GM19467 (cell line): Measurements from ENCODE around the gene NPHP4.

Experiments used
- ATAC-seq: cut with Tn5 transposase; IDR thresholded peaks from one replicate; pipeline ENCODE4 v1.9.1; 2021; ENCODE audit warnings: mild to moderate bottlenecking, moderate library complexity; ENCODE audit not compliant: unreplicated experiment

NPHP4 gene

DNA sequence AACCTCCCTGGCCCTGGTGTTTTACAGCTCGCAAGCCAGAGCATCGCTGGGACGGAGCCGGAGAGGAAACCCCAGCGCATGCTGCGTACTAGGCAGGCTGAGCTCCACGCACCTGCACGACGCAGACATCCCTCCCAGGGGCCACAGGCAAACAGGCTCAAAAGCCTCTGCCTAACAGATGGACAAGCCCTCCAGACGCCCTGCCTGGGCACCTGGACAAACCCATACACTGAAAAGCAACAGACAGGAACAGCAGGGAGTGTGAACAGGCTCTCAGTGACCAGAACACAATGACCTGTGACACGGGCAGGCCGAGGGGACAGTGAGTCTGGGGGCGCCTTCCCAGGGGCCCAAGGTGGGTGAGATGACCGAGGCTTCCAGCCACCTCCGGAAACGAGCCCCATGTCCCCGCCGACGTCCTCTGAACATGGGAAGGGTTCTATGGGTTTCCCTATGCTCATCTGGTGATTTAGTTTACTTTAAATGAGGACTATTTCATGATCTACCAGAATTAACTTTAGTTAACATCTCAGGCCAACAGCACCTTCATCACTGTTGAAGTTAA is 40.3 kb downstream of the NPHP4 start:
- ATAC-seq, result no peak

DNA sequence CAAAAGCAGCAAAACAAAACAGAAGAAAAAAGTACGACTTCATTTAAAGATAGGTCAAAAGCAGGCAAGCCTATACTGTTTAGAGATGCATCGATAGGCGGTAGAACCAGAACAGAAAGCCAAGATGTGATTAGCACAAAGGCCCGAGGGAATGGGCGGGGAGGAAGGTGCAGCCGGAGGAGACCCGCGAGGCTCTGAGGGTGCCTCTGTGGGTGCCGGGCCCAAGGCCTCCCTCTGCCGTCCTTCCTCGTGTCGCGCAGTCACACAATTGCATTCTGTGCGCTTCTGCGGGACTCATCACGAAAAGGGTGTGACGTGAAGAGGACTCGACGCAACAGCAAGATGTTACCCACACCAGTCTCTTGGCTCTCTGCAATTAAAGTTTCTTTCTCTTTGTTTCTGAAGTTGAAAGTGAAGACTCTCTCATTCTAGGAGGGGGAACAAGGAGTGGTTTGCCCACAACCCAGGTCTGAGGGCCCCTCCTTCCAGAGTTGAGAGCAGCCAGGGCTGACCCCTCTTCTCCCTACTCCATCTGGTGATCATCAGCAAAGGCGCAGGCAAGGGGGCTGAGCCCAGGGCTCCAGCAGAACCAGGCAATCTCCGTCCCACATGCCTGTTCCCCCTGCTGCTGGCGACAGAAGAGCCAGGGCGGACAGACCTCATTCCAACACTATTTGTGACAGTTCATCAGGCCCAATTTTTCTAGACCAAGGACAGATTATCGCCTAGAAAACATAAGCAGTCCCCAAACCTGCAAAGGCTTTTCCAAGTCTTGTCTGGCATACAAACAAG is 41.0 kb downstream of the NPHP4 start:
- ATAC-seq, result no peak

DNA sequence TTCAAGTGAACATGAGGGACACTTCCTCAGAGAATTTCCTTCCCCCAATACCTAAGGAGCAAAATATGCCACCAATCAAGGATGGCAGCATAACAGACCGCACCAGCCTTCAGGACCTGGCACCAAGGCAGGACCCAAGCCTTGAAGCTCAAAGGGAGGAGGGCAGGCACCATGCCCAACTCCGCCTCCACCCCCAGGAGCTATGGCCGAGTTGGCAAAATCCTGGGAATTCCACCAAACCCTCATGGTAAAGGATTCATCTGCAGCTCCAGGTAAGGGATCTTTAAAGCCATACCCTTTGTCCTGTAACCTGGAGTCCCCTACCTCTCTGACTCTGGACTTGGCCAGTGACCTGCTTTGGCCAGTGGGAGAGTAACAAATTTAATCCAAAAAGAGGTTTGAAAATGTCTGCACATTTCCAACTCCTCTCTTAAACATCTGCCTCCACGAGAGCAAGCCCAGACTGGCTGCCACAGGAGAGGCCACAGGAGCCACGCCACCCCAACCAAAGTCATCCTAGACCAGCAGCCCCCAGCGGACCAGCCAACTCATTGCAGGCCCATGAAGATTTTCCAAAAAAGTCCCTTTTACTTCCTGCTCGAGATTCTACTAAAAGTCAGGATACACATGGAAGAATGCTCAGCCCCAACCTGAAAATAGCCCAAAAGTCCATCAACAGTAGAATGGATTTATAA is 41.9 kb downstream of the NPHP4 start:
- ATAC-seq, result no peak

DNA sequence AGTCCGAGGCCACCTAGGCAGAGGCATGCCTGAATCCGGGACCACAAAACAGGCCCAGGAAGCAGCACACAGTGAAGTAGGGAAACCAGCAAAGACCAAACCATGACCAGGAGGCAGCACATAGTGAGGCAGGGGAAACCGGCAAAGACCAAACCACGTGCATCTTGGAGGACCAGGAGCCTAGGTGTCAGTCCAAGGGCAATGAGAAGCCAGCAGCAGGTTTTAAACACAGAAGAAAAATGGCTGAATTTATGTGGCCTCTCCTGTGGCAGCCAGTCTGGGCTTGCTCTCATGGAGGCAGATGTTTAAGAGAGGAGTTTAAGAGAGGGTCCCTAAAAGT is 42.5 kb downstream of the NPHP4 start:
- no peak for ATAC-seq

DNA sequence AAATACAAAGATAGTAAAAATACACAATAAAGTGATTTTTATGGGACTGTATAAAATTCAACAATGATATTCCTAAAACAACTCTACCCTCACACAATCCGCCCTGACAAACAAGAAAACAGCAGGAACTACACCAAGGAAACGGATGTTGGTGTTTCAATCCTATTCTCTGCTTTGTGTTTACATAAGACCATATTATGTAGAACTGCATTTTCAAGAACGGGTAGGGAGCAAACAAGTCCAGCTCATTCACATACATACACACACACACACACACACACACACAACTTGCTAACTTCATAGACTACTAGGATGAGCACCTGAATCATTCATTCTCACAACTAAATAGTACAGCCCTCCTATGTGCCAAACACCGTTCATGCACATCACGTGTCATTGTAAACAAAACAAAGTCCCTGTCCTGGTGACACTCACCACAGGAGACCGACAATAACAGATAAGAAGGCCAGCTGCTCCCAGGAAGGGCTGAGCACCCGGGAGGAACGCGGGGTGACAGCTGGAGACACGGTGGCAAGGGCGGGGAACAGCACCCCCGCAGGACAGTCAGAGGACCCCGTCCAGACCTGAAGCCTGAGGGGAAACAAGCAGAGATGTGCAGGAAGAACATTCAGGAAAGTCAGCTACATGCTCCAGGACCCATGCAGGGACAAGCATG is 43.0 kb downstream of the NPHP4 start:
- ATAC-seq, result no peak

DNA sequence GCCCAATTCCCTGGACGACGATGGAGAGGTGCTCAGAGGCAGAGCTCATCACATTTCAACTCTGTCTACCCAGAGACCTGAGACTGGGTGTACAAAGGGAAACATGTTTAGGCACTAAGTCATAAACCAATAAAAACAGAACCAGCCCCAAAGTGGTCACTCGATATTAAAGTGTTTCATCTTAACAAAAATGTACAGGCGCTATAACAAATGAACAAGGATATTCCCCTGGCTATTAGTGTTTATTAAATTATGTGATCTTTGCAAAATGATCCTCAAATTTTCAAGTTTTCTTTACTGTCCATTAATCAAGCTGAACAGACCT is 43.6 kb downstream of the NPHP4 start:
- no peak for ATAC-seq

DNA sequence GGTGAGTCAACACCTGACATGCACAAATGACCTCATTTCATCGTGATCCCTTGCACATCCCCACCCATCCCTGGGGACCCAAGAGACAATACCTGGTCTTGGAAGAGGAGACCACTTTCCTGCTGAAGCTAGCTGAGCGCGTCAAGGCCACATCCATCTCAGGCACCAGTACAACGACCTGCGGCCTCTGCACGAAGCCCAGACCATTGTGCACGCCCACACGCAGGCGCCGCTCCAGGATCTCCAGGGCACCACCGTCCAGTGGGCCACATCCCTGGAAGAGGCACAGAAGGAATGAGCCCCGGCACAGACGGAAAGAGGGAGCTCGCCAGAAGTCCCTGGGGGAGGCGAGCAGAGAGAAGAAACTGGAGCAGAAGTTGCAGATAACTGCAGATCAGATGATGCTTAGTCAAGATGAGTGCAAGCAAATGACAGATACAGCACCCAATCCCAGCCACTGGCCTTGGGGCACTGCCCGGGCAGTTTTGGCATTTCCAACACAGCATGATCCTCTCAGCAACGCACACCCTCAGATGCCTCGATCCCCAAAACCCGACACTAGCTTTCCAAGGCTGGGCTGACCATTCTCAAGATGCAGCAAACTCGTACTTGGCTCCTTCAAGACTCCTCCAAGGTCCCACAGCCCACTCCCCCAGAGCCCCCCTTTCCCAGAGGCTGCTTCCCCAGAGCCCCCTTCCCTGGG is 44.1 kb downstream of the NPHP4 start:
- ATAC-seq, result no peak

DNA sequence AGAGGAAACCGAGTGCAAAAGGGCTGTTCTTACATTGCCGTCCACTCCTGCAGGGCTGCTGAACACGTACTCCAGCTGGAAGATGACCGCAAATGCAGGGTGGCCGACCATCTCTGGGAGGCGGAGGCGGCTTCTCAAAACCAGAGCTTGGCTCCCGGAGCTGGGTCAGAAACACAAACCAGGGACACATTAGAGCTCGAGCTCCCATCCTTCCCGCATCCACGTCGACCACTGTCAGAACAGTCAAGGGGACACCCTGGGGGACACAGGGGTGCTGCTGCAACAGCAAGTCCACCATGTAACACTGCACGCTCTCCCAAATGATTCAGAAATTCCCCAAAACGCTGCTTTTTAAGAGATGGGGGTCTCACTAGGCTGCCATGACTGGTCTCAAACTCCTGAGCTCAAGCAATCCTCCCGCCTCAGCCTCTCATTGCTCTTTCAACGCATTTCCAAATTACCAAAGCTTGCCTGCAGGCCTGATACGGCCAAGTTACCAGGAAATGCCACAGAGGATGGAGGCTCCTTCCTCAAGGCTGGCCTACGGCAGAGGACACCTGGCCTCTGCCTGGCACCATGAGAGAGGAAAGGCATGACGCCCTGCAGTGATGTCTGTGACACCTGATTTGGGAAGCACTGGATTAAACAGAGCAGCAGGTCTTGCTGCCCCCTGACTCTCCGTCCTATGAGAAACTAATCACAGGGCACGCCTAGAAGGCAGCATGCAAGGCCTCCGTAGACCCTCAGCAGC is 45.0 kb downstream of the NPHP4 start:
- no peak for ATAC-seq

DNA sequence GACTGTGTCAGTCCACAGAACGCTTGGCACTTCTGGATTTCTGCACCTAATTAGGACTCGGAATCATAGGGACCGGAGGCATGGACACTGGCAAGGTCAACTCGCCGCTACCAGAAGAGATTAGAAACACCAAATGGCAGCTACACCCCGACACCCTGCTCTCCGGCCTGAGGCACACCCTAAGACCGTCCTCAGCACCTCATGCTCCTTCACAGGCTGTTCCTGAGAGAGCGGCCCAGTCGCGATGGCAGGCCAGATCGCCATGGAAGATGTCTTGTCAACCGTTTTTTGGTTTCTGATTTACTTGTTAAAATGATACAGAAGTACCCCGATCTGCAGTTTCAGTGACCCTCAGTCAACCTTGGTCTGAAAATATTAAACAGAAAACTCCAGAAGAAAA is 46.8 kb downstream of the NPHP4 start:
- no peak for ATAC-seq

DNA sequence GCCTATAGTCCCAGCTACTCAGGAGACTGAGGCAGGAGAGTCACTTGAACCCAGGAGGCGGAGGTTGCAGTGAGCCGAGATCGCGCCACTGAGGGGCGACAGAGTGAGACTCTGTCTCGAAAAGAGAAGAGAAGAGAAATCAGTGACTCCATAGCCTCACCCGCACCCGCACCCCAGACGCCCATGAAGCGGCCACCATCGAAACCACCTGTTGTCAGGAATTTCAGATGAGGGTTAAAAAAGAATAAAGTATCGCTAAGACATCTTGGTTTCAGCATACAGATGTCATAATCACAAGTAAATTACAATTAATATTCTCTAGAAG is 47.4 kb downstream of the NPHP4 start:
- ATAC-seq, result no peak

DNA sequence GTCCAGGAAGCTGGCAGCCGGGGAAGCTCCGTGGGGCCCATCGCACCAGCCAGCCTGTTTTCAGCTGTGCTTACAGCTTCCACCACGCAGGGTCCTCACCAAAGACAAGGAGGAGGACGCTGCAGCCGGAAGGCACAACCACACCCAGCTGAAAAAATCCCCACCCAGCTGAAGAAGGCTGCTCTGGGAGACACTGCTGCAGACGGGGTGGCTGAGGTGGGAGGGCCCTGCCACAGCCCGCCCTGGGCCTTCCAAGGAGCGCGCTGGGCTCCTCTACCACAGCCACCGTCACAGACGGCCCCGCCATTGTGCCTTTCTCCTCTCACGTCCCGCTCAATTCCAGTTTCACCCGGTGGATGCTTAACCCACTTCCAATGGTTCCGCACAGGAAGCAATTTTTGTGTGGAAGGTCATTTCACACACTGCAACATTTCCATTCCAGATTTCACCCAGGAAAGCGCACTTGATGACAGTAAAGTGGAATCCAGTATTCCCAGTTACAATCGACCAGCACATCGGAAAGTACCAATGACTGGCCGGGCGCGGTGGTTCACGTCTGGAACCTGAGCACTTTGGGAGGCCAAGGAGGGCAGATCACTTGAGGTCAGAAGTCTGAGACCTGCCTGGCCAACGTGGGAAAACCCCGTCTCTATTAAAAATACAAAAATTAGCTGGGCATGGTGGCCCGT is 47.9 kb downstream of the NPHP4 start:
- no peak for ATAC-seq

DNA sequence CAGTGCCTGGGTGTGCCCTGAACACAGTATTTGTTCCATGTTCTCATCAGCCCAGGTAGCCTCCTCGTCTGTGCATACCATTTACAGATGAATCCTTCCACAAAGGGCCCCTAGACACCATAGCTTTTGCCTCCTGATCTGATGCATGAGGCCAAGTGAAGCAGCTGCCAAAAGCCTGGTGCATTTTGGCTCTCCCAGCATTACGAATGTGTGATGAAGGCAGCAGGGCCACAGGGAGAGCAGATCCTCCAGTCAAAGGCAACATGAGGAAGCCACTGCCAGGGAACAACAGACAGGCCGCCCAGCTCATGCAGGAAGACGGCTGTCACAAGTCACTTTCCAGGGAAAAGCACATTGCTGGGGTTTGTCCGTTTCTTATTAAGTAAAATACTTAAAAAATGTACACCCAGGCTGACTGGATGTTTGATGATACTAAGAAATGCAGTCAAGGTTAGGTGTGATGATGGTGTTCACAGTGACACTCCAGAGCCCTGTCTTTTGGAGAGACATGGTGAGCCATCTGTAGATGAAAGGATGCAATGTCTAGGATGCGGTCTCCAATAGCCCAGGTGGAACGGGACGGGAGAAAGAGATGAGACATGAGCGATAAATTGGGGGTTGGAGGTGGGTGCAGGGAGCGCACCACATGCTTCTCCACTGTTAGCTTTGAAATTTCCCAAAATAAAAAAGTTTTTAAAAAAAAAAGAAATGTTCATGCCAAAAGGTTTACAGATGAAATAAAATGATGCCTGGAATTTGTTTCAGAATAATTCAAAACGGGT is 48.7 kb downstream of the NPHP4 start:
- ATAC-seq, result no peak

DNA sequence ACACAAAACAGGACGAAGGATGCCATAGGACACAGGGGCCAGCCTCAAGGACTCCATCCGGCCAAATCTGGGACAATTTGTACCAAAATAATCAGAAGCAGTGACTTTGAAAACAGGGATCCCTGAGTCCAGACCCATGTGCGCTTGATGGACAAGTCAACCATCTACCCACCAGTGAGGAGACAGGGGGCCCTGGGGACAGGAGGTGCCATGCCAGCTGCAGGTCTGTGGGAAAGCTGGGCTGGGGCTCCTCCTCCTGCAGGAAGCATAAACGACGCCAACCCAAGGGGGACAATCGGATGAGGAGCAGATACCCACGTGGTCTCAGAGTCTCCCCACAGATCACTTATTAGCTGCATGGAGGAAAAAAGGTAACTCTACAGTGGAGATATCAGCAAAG is 50.6 kb downstream of the NPHP4 start:
- ATAC-seq, result no peak

DNA sequence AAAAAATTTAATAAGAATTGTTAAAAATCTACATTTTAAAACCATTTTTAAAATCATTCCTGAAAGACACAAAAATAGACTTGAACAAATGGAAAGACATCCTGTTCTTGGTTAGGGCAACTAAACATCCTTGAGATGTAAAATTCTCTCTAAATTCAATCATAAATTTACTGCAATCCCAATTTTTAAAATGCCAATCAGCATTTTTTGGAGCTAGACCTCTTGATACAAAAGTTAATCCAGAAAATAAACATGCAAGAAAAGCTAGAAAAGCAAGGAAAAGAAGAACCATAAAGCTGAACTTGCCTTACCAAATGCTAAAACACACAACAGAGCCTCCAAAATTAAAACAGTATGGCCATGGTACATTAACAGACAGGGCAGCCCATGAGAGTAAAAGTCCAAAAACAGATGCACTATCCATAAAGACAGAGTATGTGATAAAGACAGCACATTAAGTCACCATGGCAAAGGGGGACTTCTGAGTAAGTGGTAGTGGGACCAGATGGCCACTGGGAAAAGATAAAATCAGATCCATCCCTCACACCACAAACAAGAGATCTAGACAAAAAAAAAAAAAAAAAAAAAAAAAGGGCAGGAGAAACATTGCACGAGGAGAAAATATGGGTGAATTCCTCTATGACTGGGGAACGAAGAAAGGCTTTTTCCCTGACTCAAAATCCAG is 51.4 kb downstream of the NPHP4 start:
- ATAC-seq, result no peak

DNA sequence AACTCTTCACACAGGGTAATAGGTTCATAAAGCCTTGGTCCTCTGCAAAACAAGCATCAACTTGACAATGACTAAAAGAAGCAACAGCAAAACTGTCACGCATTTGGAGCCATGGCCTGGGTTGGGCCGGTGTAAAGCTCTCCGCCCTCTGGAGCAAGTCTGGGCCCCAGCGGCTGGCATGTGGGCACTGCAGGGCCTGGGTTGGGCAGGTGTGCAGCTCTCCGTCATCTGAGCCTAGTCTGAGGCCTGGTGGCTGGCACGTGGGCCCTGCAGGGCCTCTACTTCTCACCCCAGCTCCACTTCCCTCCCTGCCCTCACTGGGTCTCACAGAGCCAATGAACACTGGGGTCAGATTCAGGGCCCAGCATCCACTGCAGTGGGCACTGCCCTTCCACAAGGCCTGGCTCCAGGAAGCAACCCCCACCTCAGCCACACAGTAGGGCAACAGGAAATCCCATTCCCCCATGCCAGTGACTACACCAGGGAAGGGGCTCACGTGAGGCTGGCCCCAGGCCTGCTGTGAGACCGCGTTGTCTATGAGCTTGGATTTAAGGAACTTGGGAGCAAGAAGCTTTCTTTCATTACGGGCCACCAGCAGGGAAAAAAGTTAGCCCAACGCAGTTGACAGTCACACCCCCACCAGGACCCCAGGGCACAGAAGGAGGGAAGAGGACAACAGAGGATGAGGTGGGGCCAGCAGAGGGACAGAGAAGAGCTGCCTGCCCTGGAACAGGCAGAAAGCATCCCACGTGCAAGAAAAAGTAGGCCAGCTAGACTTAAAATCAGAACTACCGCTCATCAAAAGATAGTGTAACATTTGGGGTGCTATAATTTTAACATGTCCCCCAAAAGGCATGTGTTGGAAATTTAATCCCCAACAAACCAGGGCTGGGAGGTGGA is 52.7 kb downstream of the NPHP4 start:
- ATAC-seq, result no peak

DNA sequence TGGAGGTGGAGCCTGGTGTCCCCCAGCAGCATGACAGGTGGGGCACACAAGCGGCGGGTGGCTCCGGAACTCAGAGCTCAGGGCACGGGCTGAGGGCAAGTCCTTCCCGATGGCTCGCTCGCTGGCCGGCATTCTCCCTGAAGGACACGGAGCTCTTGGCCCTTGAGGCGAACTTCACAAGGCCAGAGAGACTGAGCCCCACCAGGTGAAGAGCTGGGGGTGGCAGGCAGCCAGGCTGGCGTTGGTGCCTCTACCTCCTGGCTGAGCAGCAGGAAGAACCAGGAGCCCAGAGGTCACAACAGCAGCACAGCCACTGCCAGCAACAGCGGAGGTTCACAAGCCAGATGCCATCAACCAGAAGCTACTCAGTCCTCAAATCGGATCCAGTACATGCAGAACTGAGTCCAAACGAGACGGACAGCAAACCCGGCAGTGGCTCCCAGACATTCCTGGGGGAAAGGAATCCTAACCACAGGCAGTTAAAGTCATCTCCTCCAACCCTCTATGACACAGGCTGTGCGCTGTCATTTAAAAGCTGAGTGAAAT is 54.1 kb downstream of the NPHP4 start:
- ATAC-seq, result no peak

DNA sequence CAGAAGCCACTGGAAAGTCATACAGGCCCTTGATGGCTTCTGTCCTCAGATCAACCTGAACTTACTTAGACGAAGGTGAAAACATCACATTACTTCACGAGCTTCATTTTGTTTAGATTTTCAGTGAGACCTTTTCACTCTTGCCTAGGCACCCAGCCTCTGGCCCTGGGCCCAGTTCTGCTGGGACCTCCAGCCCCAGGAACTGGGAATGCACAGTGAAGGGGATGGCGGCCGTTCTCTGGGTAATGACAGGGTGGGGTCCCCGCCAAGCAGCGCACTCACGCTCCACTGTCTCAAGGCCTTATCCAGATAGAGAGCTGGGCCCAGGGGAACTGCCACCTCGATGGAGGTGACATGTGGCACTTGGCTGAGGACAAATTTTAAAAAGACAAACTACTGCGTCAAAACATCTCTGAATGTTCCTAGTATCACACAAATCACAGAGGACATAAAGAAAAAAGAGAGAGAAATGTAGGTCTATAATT is 54.8 kb downstream of the NPHP4 start:
- ATAC-seq, result no peak
